ENCODE results near the gene BCAT1. TPM values are rescaled to one million over a fixed set of nuclear protein-coding genes. Genes with fewer than 3 reads are reported as not detected.

BCAT1 gene
- total RNA-seq, 1 donor from 2014 or later = 14.6 TPM

DNA sequence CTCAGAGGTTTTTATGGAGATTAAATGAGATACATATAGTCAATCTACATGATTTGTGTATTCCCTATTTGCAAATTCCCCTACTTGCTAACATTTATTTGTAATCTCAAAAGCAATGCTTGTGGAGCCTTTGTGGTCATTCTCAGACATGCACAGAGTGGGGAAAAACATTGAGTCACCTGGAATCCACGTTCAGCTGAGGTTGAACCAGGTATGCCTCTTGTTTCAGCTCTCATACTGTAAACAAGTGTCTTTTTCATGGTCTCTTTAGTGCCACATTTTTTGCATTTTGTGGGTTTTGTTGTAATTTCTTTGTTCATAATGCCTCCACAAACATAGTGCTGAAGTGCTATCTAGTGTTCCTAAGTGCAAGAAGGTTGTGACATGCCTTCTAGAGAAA is 181.9 kb downstream of the BCAT1 start:
- TF ChIP-seq, protein P1, sequence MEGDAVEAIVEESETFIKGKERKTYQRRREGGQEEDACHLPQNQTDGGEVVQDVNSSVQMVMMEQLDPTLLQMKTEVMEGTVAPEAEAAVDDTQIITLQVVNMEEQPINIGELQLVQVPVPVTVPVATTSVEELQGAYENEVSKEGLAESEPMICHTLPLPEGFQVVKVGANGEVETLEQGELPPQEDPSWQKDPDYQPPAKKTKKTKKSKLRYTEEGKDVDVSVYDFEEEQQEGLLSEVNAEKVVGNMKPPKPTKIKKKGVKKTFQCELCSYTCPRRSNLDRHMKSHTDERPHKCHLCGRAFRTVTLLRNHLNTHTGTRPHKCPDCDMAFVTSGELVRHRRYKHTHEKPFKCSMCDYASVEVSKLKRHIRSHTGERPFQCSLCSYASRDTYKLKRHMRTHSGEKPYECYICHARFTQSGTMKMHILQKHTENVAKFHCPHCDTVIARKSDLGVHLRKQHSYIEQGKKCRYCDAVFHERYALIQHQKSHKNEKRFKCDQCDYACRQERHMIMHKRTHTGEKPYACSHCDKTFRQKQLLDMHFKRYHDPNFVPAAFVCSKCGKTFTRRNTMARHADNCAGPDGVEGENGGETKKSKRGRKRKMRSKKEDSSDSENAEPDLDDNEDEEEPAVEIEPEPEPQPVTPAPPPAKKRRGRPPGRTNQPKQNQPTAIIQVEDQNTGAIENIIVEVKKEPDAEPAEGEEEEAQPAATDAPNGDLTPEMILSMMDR (conservative IDR thresholded peaks at IDR 0.05; ENCODE audit: low read depth, low read length) = no peak
- no peak for DNase-seq (ENCODE audit: low read depth)
- no peak overlapping the region for H3K4me3 ChIP-seq (ENCODE audit: low read depth, low read length)

DNA sequence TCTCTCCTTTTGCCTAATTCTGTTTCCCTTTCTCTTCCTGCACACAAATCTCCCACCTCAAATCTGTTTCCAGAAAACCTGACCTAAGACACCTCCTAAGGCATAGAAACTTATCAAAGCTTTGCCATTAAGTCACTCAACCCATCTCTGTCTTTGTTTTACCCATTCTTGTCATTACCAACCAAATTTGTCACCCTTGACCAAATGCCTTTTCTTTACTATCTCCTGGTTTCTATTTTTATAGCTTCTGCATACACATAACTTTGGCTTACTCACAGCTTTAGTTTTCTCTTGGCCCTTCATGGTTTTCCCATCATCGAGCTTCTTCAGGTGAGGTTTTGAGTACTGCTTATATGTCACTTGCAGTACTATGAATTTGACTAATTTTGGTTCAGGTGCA is 184.2 kb downstream of the BCAT1 start:
- no peak overlapping the region for H3K4me3 ChIP-seq (ENCODE audit: low read depth, low read length)
- DNase-seq (ENCODE audit: low read depth) = no peak
- TF ChIP-seq, protein P1 (conservative IDR thresholded peaks at IDR 0.05; ENCODE audit: low read depth, low read length) = no peak

DNA sequence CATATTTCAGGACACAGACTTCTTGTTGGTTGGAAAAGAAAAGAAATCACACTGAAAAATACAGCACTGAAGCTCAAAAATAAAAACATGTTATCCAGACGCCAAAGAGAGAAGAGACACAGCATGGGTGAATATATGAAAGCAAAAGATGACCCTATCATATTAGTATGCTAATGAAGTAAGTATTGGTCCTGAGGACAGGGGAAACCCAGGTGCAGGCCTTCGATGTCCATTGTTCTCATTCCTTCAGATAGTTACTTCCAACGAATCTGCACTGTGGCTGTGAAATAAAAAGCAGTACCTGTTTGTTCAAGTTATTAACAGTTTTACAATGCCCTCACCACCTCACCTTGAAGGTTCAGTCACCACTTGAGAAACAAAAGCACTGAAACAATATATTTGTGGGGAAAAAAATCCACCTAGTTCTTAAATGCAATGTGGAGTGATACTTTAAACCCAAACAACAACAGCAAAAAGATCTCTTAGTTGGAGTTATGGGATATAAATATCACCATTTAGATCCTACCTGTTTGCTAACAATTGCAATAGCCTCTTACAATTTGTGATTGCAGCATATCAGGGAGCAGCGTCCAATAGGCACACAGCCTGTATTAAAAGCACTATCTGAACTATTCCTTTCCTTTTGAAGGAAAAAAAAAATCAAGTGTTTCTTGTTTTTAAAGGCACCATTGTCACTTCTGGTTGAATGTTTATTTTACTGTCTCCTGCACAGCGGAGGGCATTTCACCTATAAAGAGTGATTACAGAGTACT is 188.1 kb downstream of the BCAT1 start:
- H3K4me3 ChIP-seq (ENCODE audit: low read depth, low read length) = no peak overlapping the region
- TF ChIP-seq, protein P1 (conservative IDR thresholded peaks at IDR 0.05; ENCODE audit: low read depth, low read length) = no peak
- DNase-seq (ENCODE audit: low read depth) = no peak

DNA sequence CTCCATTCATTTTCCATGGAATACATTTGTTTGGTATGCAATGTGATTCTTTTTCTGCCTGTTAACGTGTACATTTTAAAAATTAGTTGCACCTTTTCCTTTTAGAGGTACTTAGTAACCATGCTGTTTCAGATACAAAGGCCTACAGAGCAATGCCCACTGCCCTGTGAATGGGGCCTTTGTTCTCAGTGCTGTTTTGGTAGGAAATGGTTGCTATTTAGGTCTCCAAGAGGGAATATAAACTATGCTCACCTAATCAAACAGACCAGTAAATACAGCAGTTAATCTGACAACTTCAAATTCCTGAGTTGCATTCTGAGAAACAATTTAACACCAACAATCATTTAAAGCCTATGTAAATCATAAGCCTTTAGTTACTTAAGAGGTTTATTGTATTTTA is 188.7 kb downstream of the BCAT1 start:
- TF ChIP-seq, protein P1 (conservative IDR thresholded peaks at IDR 0.05; ENCODE audit: low read depth, low read length) = no peak
- H3K4me3 ChIP-seq (ENCODE audit: low read depth, low read length) = no peak overlapping the region
- DNase-seq (ENCODE audit: low read depth) = no peak

Other genes starting within 250 kb of the BCAT1 start
- gene DNAI7, start 246.1 kb upstream of the BCAT1 start, total RNA-seq = not detected in 2 replicates
- gene ETFRF1, start 246.1 kb upstream of the BCAT1 start, total RNA-seq = 11.4 and 16.6 TPM in 2 replicates